ENCODE data around the gene PTPMT1.

PTPMT1 gene

DNA sequence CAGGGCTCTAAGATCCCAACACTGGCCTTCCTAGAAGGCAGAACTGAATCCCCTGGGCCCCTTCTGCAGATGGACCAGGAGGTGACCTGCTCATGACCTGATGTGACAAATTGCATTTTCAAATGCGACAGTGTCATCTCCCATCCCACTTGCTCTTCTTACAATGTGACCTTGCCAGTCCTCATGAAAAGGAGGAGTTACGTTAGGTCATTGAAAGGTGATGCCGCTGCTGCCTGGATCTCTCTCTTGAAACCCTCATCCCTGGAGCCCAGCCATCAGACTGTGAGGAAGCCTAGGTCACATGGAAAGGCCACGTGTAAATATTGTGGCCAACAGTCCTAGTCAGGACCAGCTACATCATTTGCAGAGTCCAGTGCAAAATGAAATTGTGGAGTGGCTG lies 34.5 kb downstream of the PTPMT1 start:
- H3K27ac Mint-ChIP-seq: no peak overlapping the region
- H3K36me3 Mint-ChIP-seq (ENCODE audit: low read depth): no peaks in the 10 kb centered on the region
- peaks cover 7% of the 10 kb centered on the region for H3K27me3 Mint-ChIP-seq (ENCODE audit: low read depth)
- no peaks in the 10 kb centered on the region for H3K9me3 Mint-ChIP-seq
- no peaks in the 10 kb centered on the region for H3K4me1 Mint-ChIP-seq (ENCODE audit: low read depth)
- no peak overlapping the region for H3K4me3 Mint-ChIP-seq

DNA sequence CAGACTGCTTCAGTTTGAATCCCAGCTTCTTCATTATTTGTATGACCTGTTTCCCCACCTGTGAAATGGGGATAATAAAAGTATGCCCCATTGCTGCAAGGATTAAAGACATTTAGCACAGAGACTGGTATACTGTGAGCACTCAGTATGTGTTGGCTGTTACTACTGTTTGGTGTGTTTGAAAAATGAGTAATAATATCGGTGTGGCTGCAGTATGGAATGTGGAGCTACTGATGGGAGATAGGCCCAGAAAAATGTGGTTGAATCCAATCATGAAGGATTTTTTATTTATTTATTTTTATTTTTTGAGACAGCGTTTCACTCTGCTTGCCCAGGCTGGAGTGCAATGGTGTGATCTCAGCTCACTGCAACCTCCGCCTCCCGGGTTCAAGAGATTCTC lies 37.9 kb downstream of the PTPMT1 start:
- no peaks in the 10 kb centered on the region for H3K4me1 Mint-ChIP-seq (ENCODE audit: low read depth)
- no peaks in the 10 kb centered on the region for H3K27me3 Mint-ChIP-seq (ENCODE audit: low read depth)
- H3K4me3 Mint-ChIP-seq: no peak overlapping the region
- peaks cover 7% of the 10 kb centered on the region for H3K36me3 Mint-ChIP-seq (ENCODE audit: low read depth)
- H3K9me3 Mint-ChIP-seq: no peaks in the 10 kb centered on the region
- H3K27ac Mint-ChIP-seq: no peak overlapping the region

DNA sequence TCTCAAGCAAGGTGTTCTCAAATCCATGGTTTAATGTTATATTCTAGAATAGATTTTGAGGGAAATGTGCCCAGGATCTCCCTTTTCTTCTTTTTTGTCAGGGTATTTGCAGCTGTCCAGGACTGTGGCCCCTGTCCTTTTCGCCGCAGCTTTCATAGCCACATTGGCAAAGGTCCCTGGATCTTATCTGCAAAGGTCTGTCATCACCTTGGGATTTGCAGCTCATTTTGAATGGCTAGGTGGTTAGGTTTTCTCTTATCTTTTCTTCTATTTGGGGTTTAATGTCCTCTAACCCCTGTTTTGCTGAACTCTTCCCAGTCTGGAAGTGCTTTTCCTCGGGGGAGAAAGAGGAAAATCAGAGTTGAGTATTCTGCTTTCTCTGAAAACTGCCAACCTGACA lies 40.5 kb downstream of the PTPMT1 start:
- peaks cover 12% of the 10 kb centered on the region for H3K36me3 Mint-ChIP-seq (ENCODE audit: low read depth)
- no peak overlapping the region for H3K4me3 Mint-ChIP-seq

DNA sequence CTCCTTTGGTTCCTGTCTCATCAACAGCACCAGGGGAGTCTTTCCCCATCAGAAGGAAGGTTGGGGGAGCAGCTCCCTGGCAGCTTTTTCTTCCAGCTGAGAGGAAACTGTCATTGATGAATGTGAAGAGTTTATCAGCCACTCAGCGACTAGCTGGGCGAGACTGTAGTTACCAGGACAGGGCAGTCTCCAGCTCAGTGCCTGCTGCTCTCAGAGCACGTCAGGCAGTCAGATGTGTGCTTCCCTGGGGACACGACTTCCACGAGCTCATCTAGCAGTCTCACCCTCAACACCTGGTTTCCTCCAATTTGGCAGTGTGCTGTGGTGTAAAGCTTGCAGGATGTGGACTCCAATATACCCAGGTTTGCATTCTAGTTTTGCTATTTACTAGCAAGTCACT lies 41.3 kb downstream of the PTPMT1 start:
- Mint-ChIP-seq H3K36me3 (ENCODE audit: low read depth) (peaks cover 13% of the 10 kb centered on the region), H3K9me3 (no peaks in the 10 kb centered on the region), H3K27me3 (ENCODE audit: low read depth) (no peaks in the 10 kb centered on the region), H3K27ac (no peak overlapping the region), H3K4me1 (ENCODE audit: low read depth) (peaks cover 10% of the 10 kb centered on the region), H3K4me3 (no peak overlapping the region)

More for the DNA sequence above, 40.5 kb downstream of the PTPMT1 start:
- H3K27me3 Mint-ChIP-seq (ENCODE audit: low read depth): no peaks in the 10 kb centered on the region
- no peaks in the 10 kb centered on the region for H3K9me3 Mint-ChIP-seq
- peaks cover 8% of the 10 kb centered on the region for H3K4me1 Mint-ChIP-seq (ENCODE audit: low read depth)
- no peak overlapping the region for H3K27ac Mint-ChIP-seq

GRCh38 chr11:47607380-47607779 lies 42.0 kb downstream of the PTPMT1 start:
- H3K4me1 Mint-ChIP-seq (ENCODE audit: low read depth): peaks cover 11% of the 10 kb centered on the region
- no peaks in the 10 kb centered on the region for H3K27me3 Mint-ChIP-seq (ENCODE audit: low read depth)
- peaks cover 13% of the 10 kb centered on the region for H3K36me3 Mint-ChIP-seq (ENCODE audit: low read depth)
- H3K27ac Mint-ChIP-seq: no peak overlapping the region
- no peaks in the 10 kb centered on the region for H3K9me3 Mint-ChIP-seq
- no peak overlapping the region for H3K4me3 Mint-ChIP-seq

DNA sequence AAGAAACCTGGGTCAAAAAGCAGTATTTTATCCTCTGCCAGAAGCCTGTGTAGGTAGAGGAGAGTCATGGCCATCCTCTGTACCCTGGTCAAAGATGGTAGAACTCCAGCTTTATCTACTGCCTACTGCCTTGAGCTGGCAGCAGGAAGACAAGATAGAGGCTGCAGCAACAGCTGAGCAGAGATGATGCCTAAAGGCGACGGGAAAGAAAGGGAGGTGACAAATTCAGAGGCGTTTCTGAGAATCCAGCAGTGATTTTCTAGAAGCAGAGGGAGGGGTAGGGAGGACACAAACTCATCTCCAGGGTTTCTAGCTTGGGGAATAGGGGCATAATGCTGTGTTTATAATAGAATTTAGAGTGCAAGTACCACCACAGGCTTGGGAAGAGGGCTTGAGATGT lies 44.3 kb downstream of the PTPMT1 start:
- Mint-ChIP-seq H3K27me3 (ENCODE audit: low read depth) (no peaks in the 10 kb centered on the region), H3K4me3 (no peak overlapping the region), H3K9me3 (no peaks in the 10 kb centered on the region), H3K4me1 (ENCODE audit: low read depth) (peaks cover 11% of the 10 kb centered on the region), H3K36me3 (ENCODE audit: low read depth) (peaks cover 13% of the 10 kb centered on the region), H3K27ac (peak overlapping the region; percentile 38)

- no peak overlapping the region for H3K4me3 Mint-ChIP-seq
- H3K36me3 Mint-ChIP-seq (ENCODE audit: low read depth): peaks cover 11% of the 10 kb centered on the region
- H3K27ac Mint-ChIP-seq: no peak overlapping the region
- no peaks in the 10 kb centered on the region for H3K27me3 Mint-ChIP-seq (ENCODE audit: low read depth)
- peaks cover 11% of the 10 kb centered on the region for H3K4me1 Mint-ChIP-seq (ENCODE audit: low read depth)
- H3K9me3 Mint-ChIP-seq: no peaks in the 10 kb centered on the region
Measured at GRCh38 chr11:47611348-47611794, 46.0 kb downstream of the PTPMT1 start.

- Mint-ChIP-seq H3K27ac (no peak overlapping the region), H3K27me3 (ENCODE audit: low read depth) (no peaks in the 10 kb centered on the region), H3K9me3 (no peaks in the 10 kb centered on the region), H3K4me1 (ENCODE audit: low read depth) (peaks cover 9% of the 10 kb centered on the region), H3K36me3 (ENCODE audit: low read depth) (peaks cover 12% of the 10 kb centered on the region), H3K4me3 (no peak overlapping the region)
Measured at GRCh38 chr11:47615249-47615648, 49.9 kb downstream of the PTPMT1 start.

DNA sequence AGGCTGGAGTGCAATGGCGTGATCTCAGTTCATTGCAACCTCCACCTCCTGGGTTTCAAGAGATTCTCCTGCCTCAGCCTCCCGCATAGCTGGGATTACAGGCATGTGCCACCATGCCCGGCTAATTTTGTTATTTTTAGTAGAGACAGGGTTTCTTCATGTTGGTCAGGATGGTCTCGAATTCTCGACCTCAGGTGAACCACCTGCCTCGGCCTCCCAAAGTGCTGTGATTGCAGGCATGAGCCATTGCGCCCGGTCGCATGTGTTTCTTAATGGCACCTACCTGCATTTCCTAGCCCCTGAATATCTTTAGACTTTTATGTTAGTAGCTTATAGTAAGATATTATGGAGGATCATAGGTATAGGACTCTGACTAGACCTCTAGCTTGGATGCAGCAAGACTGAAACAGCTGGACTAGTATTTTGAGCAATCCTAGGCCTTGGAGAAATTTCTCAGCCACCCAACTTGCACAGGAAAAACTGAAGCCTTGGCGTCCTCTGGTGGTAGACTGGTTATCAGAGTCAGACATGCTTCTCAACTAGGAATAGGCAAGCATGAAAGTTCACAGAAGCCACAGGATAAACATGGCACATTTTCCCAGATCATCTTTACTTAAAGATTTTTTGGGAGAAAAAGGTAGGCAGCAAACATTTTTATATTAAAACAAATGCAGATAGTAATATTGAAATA lies 51.5 kb downstream of the PTPMT1 start:
- H3K4me1 Mint-ChIP-seq (ENCODE audit: low read depth): peaks cover 2% of the 10 kb centered on the region
- H3K36me3 Mint-ChIP-seq (ENCODE audit: low read depth): peaks cover 7% of the 10 kb centered on the region
- H3K9me3 Mint-ChIP-seq: no peaks in the 10 kb centered on the region
- no peak overlapping the region for H3K4me3 Mint-ChIP-seq
- no peaks in the 10 kb centered on the region for H3K27me3 Mint-ChIP-seq (ENCODE audit: low read depth)
- no peak overlapping the region for H3K27ac Mint-ChIP-seq

- Mint-ChIP-seq H3K27me3 (ENCODE audit: low read depth) (no peaks in the 10 kb centered on the region), H3K36me3 (ENCODE audit: low read depth) (peaks cover 9% of the 10 kb centered on the region), H3K27ac (no peak overlapping the region), H3K4me1 (ENCODE audit: low read depth) (peaks cover 2% of the 10 kb centered on the region), H3K4me3 (no peak overlapping the region), H3K9me3 (no peaks in the 10 kb centered on the region)
Measured at GRCh38 chr11:47617417-47617809, 52.0 kb downstream of the PTPMT1 start.

GRCh38 chr11:47620836-47621378 lies 55.5 kb downstream of the PTPMT1 start:
- no peak overlapping the region for H3K27ac Mint-ChIP-seq
- H3K36me3 Mint-ChIP-seq (ENCODE audit: low read depth): peaks cover 16% of the 10 kb centered on the region
- H3K9me3 Mint-ChIP-seq: no peaks in the 10 kb centered on the region
- H3K4me1 Mint-ChIP-seq (ENCODE audit: low read depth): peaks cover 2% of the 10 kb centered on the region
- no peak overlapping the region for H3K4me3 Mint-ChIP-seq
- H3K27me3 Mint-ChIP-seq (ENCODE audit: low read depth): no peaks in the 10 kb centered on the region

Data from T-helper 1 cell treated with Interleukin-12 subunit alpha and Interleukin-12 subunit beta and Interleukin-4 antibody, amounts not matched to agents 30 μg/mL and 1 μg/mL, for 36 hours (primary cell).